ENCODE measurements around the gene KRTAP10-2. TPM values are rescaled to one million over a fixed set of nuclear protein-coding genes. Genes with fewer than 3 reads are reported as not detected.

Gene KRTAP10-2
- total and polyA plus RNA-seq, 3 donors from 2014 or later, result not detected

DNA sequence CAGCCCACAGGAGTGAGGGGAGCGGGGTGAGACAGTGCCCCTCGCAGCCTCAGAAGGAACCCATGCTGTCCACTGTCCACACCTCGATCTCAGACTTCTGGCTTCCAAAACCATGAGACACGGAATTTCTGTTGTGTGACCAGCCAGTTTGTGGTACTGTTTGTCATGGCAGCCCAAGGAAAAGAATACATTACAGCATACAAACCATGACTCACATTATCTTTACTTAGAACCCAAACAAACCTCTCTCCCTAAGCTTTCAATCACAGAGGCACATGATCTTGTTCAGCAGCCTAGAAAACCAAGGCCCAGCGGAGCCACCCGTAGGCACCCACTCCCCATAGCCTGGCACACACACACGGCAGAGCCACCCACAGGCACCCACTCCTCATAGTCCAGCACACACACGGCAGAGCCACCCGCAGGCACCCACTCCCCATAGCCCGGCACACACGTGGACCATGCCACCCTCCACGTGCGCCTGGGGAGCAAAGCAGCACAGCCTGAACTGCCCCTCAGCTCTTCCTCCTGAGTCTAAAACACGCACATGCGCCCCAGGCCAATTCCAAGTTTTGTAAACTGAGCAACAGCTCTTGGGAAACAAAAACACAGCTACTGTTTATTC, 21.8 kb upstream of the KRTAP10-2 start:
- no peaks in the 10 kb centered on the region for H3K27me3 ChIP-seq
- intact Hi-C loops (cut with DNase I; ENCODE audit: low total_unique reads), result no loop called here
- 85% methylated on average over 11 to 15 of the region's 15 CpGs for WGBS, 2 donors
- H3K4me1 ChIP-seq, result no peaks in the 10 kb centered on the region
- no peak overlapping the region for H3K4me3 ChIP-seq
- DNase-seq, result no peak
- no peaks in the 10 kb centered on the region for H3K36me3 ChIP-seq (ENCODE audit: low read depth, missing control alignments)
- no peak overlapping the region for H3K27ac ChIP-seq
- H3K9me3 ChIP-seq, result no peaks in the 10 kb centered on the region
- no peak for TF ChIP-seq POLR2A (IDR thresholded peaks at IDR 0.05)
- TF ChIP-seq, protein P1, sequence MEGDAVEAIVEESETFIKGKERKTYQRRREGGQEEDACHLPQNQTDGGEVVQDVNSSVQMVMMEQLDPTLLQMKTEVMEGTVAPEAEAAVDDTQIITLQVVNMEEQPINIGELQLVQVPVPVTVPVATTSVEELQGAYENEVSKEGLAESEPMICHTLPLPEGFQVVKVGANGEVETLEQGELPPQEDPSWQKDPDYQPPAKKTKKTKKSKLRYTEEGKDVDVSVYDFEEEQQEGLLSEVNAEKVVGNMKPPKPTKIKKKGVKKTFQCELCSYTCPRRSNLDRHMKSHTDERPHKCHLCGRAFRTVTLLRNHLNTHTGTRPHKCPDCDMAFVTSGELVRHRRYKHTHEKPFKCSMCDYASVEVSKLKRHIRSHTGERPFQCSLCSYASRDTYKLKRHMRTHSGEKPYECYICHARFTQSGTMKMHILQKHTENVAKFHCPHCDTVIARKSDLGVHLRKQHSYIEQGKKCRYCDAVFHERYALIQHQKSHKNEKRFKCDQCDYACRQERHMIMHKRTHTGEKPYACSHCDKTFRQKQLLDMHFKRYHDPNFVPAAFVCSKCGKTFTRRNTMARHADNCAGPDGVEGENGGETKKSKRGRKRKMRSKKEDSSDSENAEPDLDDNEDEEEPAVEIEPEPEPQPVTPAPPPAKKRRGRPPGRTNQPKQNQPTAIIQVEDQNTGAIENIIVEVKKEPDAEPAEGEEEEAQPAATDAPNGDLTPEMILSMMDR (IDR thresholded peaks at IDR 0.05), result no peak

DNA sequence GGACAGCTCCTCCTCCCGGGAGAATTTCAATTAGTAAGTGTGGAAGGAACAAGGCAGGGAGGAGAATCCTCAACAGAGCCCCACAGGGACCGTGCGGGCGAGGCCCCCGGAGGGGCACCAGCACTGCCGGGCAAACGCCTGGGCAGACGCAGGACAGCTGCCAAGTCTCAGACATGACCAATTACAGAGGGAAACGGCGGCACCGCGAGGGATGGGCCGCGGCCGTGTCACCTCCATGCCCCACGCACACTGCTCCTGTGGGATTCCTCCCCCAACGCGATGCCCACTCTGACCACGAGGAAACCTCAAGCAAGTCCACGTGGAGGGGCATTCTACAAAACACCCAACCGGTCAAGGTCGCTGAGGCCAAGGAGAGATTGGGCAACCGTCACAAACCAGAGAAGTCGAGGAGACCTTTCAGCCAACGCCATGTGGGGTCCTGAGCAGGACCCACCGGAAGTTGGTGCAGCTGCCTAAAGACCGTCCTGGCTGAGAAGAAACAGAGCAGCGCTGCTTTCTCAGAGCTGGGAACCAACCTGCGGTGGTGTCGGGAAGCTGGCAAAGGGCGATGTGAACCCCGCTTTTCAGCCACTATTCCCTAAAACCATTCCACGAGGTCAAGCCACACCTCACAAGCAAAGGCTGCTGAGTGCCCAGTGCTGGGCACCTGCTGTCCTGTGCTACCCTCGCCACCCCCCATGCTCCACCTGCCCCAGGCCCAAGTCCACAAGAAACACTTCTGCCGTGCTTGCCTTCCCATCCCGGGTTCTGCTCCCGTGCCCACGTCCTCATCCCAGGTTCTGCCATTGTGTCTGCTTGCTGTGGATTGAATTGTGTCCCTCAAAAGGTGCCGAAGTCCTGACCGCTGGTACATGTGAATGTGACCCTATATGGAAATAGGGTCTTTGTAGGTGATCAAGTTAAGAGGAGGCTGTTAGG, 20.8 kb upstream of the KRTAP10-2 start:
- DNase-seq, result no peak
- intact Hi-C loops (cut with DNase I; ENCODE audit: low total_unique reads), result no loop called here
- H3K27me3 ChIP-seq, result no peaks in the 10 kb centered on the region
- no peaks in the 10 kb centered on the region for H3K9me3 ChIP-seq
- TF ChIP-seq, protein P1 (IDR thresholded peaks at IDR 0.05), result no peak
- TF ChIP-seq POLR2A (IDR thresholded peaks at IDR 0.05), result no peak
- H3K4me1 ChIP-seq, result no peaks in the 10 kb centered on the region
- 89 to 91% methylated on average over 24 to 40 of the region's 40 CpGs for WGBS, 2 donors
- H3K27ac ChIP-seq, result no peak overlapping the region
- no peak overlapping the region for H3K4me3 ChIP-seq
- H3K36me3 ChIP-seq (ENCODE audit: low read depth, missing control alignments), result no peaks in the 10 kb centered on the region

DNA sequence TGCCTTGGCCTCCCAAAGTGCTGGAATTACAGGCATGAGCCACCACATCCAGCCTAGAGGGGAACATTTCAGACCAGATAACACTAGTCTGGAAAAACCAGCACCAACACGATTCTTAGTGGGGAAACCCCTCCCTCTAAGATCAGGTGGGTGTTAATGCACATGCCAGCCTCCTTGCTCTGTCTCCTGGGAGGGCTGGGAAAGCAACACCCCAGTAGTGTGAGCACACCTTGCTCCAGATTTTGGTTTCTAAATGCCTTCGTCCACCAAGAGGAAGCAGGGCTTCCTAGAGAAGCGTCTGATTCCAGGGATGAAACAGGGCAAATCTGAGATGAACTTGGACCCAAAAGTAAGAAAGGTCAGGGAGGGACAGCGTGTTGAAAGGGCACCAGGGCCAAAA, 20.0 kb upstream of the KRTAP10-2 start:
- no peaks in the 10 kb centered on the region for H3K36me3 ChIP-seq (ENCODE audit: low read depth, missing control alignments)
- TF ChIP-seq, protein P1 (IDR thresholded peaks at IDR 0.05), result no peak
- no peak for TF ChIP-seq POLR2A (IDR thresholded peaks at IDR 0.05)
- H3K27me3 ChIP-seq, result no peaks in the 10 kb centered on the region
- H3K4me3 ChIP-seq, result no peak overlapping the region
- no peak overlapping the region for H3K27ac ChIP-seq
- 71 to 83% methylated on average over 4 of the region's 4 CpGs for WGBS, 2 donors
- no peaks in the 10 kb centered on the region for H3K4me1 ChIP-seq
- intact Hi-C loops (cut with DNase I; ENCODE audit: low total_unique reads), result no loop called here
- H3K9me3 ChIP-seq, result no peaks in the 10 kb centered on the region
- DNase-seq, result no peak

DNA sequence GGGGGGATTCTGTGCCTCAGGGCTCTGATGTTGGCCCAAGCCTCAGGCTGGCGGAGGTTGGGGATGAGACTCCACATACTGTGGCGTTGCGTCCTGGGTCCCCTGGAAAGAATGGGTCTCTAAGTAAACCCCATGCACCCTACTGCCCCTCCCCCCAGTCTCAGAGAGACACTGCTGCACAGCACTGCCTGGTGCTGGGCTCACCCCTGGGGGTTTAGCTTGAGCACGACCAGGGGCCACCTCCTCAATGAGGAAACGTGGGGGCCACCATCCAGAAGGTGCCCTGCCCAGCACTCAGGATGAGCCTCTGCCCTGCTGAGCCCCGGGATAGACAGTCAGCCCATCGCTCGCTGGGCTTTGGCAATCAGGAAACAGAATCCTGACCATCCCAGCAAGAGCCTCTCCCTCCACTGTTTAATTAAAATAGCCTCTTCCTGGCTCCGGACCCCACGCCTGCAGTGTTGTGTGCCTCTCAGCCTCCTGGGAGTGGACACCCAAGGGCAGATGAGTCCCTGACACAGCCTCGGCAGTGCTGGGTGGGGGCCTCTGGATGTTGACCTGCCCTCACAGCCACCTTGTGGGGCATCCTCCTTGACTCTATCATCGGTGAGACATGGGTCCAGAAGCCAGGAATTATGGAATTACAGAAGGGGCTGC, 18.7 kb upstream of the KRTAP10-2 start:
- intact Hi-C loops (cut with DNase I; ENCODE audit: low total_unique reads), result no loop called here
- Histone ChIP-seq H3K4me1 (no peaks in the 10 kb centered on the region), H3K27me3 (no peaks in the 10 kb centered on the region), H3K4me3 (no peak overlapping the region), H3K27ac (no peak overlapping the region), H3K9me3 (no peaks in the 10 kb centered on the region), H3K36me3 (ENCODE audit: low read depth, missing control alignments) (no peaks in the 10 kb centered on the region)
- no peak for DNase-seq
- TF ChIP-seq, protein P1 (IDR thresholded peaks at IDR 0.05), result no peak
- no peak for TF ChIP-seq POLR2A (IDR thresholded peaks at IDR 0.05)
- WGBS, 2 donors, result 86 to 90% methylated on average over 6 to 12 of the region's 12 CpGs
